CD14-positive monocyte (primary cell): Measurements from ENCODE around the gene CDKN1B. TPM values are rescaled to one million over a fixed set of nuclear protein-coding genes. Genes with fewer than 3 reads are reported as not detected.

Experiments used
- DNase-seq, 3 donors: peaks; one replicate each; pipeline ENCODE4 v3.0.0-alpha.2; 2011 to 2022
- H2AFZ ChIP-seq: 2 replicates; pipeline ENCODE4 v1.6.0; 2012; ENCODE audit warnings: mild to moderate bottlenecking, low read depth, low read length, inconsistent platforms; ENCODE audit not compliant: insufficient read depth, poor library complexity, severe bottlenecking
- H3K27ac ChIP-seq, 2 donors: 1 replicate in 1 of 2; 2 replicates in 1 of 2; pipeline ENCODE4 v1.5.1; 2012 to 2013; ENCODE audit warnings: low read length in 2 of 2, control low read depth in 1 of 2, inconsistent platforms in 1 of 2, low read depth in 1 of 2, mild to moderate bottlenecking in 1 of 2
- H3K27me3 ChIP-seq, 2 donors: one replicate each; pipeline versions ENCODE4 v1.6.0 to v1.6.1; 2011 to 2013; ENCODE audit warnings: low read length in 2 of 2; ENCODE audit not compliant: control insufficient read depth in 2 of 2, insufficient read depth in 2 of 2
- H3K36me3 ChIP-seq, 2 donors: replicated peaks in 1 of 2; 1 replicate in 1 of 2; 2 replicates in 1 of 2; pipeline versions ENCODE4 v1.5.1 to v1.6.1; 2012 to 2013; ENCODE audit warnings: low read length in 2 of 2, control low read depth in 1 of 2, inconsistent platforms in 1 of 2, mild to moderate bottlenecking in 1 of 2; ENCODE audit not compliant: insufficient read depth in 2 of 2, control insufficient read depth in 1 of 2
- H3K4me1 ChIP-seq, 2 donors: 1 replicate in 1 of 2; 2 replicates in 1 of 2; pipeline versions ENCODE4 v1.5.1 to v1.6.1; 2012 to 2013; ENCODE audit warnings: low read length in 2 of 2, control low read depth in 1 of 2, inconsistent platforms in 1 of 2, mild to moderate bottlenecking in 1 of 2, moderate library complexity in 1 of 2; ENCODE audit not compliant: insufficient read depth in 2 of 2, control insufficient read depth in 1 of 2
- H3K4me2 ChIP-seq: replicated peaks from 2 replicates; pipeline ENCODE3; 2012; ENCODE audit warnings: low read length, moderate library complexity, mild to moderate bottlenecking; ENCODE audit not compliant: poor library complexity, severe bottlenecking; ENCODE audit errors: extremely low read depth
- H3K4me3 ChIP-seq, 3 experiments: fragments of 200-600 bp in 1 of 3; sonication (generic) in 1 of 3; replicated peaks in 1 of 3; 1 replicate in 2 of 3; 2 replicates in 1 of 3; pipeline ENCODE4 v1.5.1; 2011 to 2013; ENCODE audit warnings: low read length in 3 of 3, mild to moderate bottlenecking in 3 of 3, control low read depth in 2 of 3, low read depth in 2 of 3, inconsistent platforms in 1 of 3, moderate library complexity in 1 of 3
- H3K79me2 ChIP-seq: 2 replicates; pipeline ENCODE4 v1.6.0; 2012; ENCODE audit warnings: mild to moderate bottlenecking, control low read depth, inconsistent platforms, low read length, moderate library complexity; ENCODE audit not compliant: insufficient read depth
- H3K9ac ChIP-seq: 2 replicates; pipeline ENCODE4 v1.6.0; 2017; ENCODE audit warnings: low read length, mild to moderate bottlenecking; ENCODE audit not compliant: insufficient read depth, poor library complexity, severe bottlenecking
- H3K9me3 ChIP-seq, 2 donors: replicated peaks in 1 of 2; 1 replicate in 1 of 2; 2 replicates in 1 of 2; pipeline versions ENCODE4 v1.5.1 to v1.6.1; 2012 to 2013; ENCODE audit warnings: low read length in 2 of 2, control low read depth in 1 of 2; ENCODE audit not compliant: control insufficient read depth in 1 of 2, insufficient read depth in 1 of 2
- H4K20me1 ChIP-seq: 2 replicates; pipeline ENCODE4 v1.6.0; 2012; ENCODE audit warnings: mild to moderate bottlenecking, low read length, control low read depth, moderate library complexity; ENCODE audit not compliant: insufficient read depth
- H3K27ac Mint-ChIP-seq, 7 donors: one replicate each; pipeline ENCODE4 v1.8.0; 2020; ENCODE audit warnings: mild to moderate bottlenecking in 7 of 7, mixed read lengths in 7 of 7, moderate library complexity in 6 of 7, inconsistent platforms in 2 of 7
- H3K27me3 Mint-ChIP-seq, 3 donors: one replicate each; pipeline ENCODE4 v1.8.0; 2021 to 2022; ENCODE audit warnings: low read depth in 3 of 3, mild to moderate bottlenecking in 3 of 3, mixed read lengths in 3 of 3, moderate library complexity in 3 of 3, inconsistent platforms in 1 of 3
- H3K36me3 Mint-ChIP-seq, 2 donors: one replicate each; pipeline ENCODE4 v1.8.0; 2020; ENCODE audit warnings: mixed read lengths in 2 of 2, inconsistent platforms in 1 of 2, mild to moderate bottlenecking in 1 of 2
- H3K4me1 Mint-ChIP-seq: one replicate; pipeline ENCODE4 v1.8.0; 2020; ENCODE audit warnings: mild to moderate bottlenecking, mixed read lengths
- H3K4me3 Mint-ChIP-seq, 2 donors: one replicate each; pipeline ENCODE4 v1.8.0; 2020; ENCODE audit warnings: mild to moderate bottlenecking in 2 of 2, mixed read lengths in 2 of 2, moderate library complexity in 1 of 2
- H3K9me3 Mint-ChIP-seq, 7 donors: one replicate each; pipeline ENCODE4 v1.8.0; 2020 to 2022; ENCODE audit warnings: mixed read lengths in 7 of 7, mild to moderate bottlenecking in 6 of 7, moderate library complexity in 6 of 7, inconsistent platforms in 2 of 7
- WGBS: methylation state at CpG from one replicate; pipeline ENCODE4 v1.1.5; 2013; ENCODE audit warnings: missing lambda C conversion rate; ENCODE audit not compliant: insufficient coverage; 5-methylcytosine and 5-hydroxymethylcytosine counted together
- intact Hi-C, 2 donors: fragments of 100-400 bp; cut with micrococcal nuclease; formaldehyde crosslinking; loops; one replicate each; pipeline versions ENCODE4 v1.15.0 to v1.15.1; 2023
- polyA plus RNA-seq, 3 donors: library from polyadenylated mRNA; depleted of rRNA in 1 of 3; unstranded in 2 of 3; stranded (reverse) in 1 of 3; fragments of 300-500 nt in 2 of 3; fragments of >200 nt in 1 of 3; fragmentation: Illumina TruSeq in 2 of 3; gene quantifications; 1 replicate in 2 of 3; 2 replicates in 1 of 3; pipeline ENCODE4 v1.2.3, GENCODE V29; 2012 to 2021
- TF ChIP-seq, protein P1 (sequence below): fragments of 200-600 bp; IDR thresholded peaks from one replicate; pipeline ENCODE4 v1.8.0; 2022; ENCODE audit warnings: antibody characterized with exemption, mild to moderate bottlenecking

The CDKN1B gene
- polyA plus RNA-seq, 3 donors = 9.2 to 98.1 (median 9.5) TPM

DNA sequence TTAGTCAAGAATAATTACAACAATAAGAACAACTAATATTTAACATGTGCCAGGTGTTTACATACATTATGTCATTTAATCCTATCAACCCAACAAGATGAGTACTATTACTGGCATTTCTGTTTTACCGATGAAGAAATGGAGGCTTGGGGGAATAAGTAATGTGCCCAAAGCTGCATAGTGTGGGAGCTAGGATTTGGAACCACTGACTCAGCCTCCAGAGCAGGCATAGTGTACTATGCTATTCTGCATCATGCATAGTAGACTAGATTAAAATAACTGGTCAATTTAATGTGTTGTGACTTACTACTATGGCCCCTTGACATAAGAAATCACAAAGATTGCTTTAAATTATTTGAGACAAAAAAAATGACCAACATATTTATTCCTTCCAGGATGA, 30.7 kb upstream of the CDKN1B start:
- WGBS = no CpG with 5 or more reads among the region's 1 CpG
- DNase-seq = no peak
- Histone ChIP-seq H4K20me1 (no peaks in the 10 kb centered on the region), H3K27ac (no peak overlapping the region), H3K4me3 (no peak overlapping the region), H3K27me3 (no peaks in the 10 kb centered on the region), H2AFZ (no peak overlapping the region), H3K9me3 (no peaks in the 10 kb centered on the region), H3K9ac (no peak overlapping the region), H3K4me2 (no peak overlapping the region), H3K79me2 (no peaks in the 10 kb centered on the region), H3K4me1 (no peaks in the 10 kb centered on the region), H3K36me3 (no peaks in the 10 kb centered on the region)
- TF ChIP-seq, protein P1, sequence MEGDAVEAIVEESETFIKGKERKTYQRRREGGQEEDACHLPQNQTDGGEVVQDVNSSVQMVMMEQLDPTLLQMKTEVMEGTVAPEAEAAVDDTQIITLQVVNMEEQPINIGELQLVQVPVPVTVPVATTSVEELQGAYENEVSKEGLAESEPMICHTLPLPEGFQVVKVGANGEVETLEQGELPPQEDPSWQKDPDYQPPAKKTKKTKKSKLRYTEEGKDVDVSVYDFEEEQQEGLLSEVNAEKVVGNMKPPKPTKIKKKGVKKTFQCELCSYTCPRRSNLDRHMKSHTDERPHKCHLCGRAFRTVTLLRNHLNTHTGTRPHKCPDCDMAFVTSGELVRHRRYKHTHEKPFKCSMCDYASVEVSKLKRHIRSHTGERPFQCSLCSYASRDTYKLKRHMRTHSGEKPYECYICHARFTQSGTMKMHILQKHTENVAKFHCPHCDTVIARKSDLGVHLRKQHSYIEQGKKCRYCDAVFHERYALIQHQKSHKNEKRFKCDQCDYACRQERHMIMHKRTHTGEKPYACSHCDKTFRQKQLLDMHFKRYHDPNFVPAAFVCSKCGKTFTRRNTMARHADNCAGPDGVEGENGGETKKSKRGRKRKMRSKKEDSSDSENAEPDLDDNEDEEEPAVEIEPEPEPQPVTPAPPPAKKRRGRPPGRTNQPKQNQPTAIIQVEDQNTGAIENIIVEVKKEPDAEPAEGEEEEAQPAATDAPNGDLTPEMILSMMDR = no peak
- Mint-ChIP-seq H3K4me3 (no peak overlapping the region), H3K9me3 (peaks cover 0 to 2% (median 0%) of the 10 kb centered on the region in 7 donors), H3K36me3 (no peaks in the 10 kb centered on the region), H3K27me3 (peaks cover 0 to 2% (median 1%) of the 10 kb centered on the region in 3 donors), H3K4me1 (peaks cover 4% of the 10 kb centered on the region), H3K27ac (no peak overlapping the region)
- intact Hi-C loops = no loop called here

- Mint-ChIP-seq H3K36me3 (no peaks in the 10 kb centered on the region), H3K27ac (no peak overlapping the region)
- TF ChIP-seq, protein P1 = no peak
Measured at GRCh38 chr12:12686925-12687324, 30.2 kb upstream of the CDKN1B start.

More at GRCh38 chr12:12686925-12687324, 30.2 kb upstream of the CDKN1B start:
- Histone ChIP-seq H2AFZ (no peak overlapping the region), H3K4me1 (peaks cover 0 to 2% of the 10 kb centered on the region in 2 donors), H3K27ac (no peak overlapping the region), H3K4me2 (no peak overlapping the region), H4K20me1 (no peaks in the 10 kb centered on the region), H3K9me3 (no peaks in the 10 kb centered on the region), H3K27me3 (no peaks in the 10 kb centered on the region), H3K36me3 (no peaks in the 10 kb centered on the region), H3K79me2 (no peaks in the 10 kb centered on the region), H3K4me3 (no peak overlapping the region), H3K9ac (no peak overlapping the region)
- Mint-ChIP-seq H3K9me3 (peaks cover 0 to 2% (median 0%) of the 10 kb centered on the region in 7 donors), H3K4me3 (no peak overlapping the region), H3K27me3 (peaks cover 0 to 2% (median 1%) of the 10 kb centered on the region in 3 donors), H3K4me1 (peaks cover 7% of the 10 kb centered on the region)
- no peak for DNase-seq
- intact Hi-C loops = no loop called here
